Loucy (cell line): Measurements from ENCODE around the gene CIC.

ENCODE experiments used
- H2AFZ ChIP-seq: fragments of 200-600 bp; sonication (generic); 2 replicates; pipeline ENCODE4 v1.6.0; 2016; ENCODE audit warnings: antibody characterized with exemption, mild to moderate bottlenecking, low read length, moderate library complexity
- H3F3A ChIP-seq: fragments of 200-600 bp; 2 replicates; pipeline ENCODE4 v1.6.0; 2016; ENCODE audit warnings: antibody characterized with exemption, low read depth, mild to moderate bottlenecking
- H3K27me3 ChIP-seq: fragments of 200-600 bp; sonication (generic); 2 replicates; pipeline ENCODE4 v1.6.1; 2014; ENCODE audit warnings: low read length, mild to moderate bottlenecking; ENCODE audit not compliant: insufficient read depth, poor library complexity, severe bottlenecking
- H3K36me3 ChIP-seq: fragments of 200-600 bp; sonication (generic); 2 replicates; pipeline ENCODE4 v1.6.1; 2016; ENCODE audit warnings: low read length; ENCODE audit not compliant: insufficient read depth
- H3K4me1 ChIP-seq: fragments of 200-600 bp; sonication (generic); 2 replicates; pipeline ENCODE4 v1.5.1; 2014; ENCODE audit warnings: low read length, mild to moderate bottlenecking; ENCODE audit not compliant: insufficient read depth, poor library complexity, severe bottlenecking
- H3K4me2 ChIP-seq: fragments of 200-600 bp; sonication (generic); 2 replicates; pipeline ENCODE4 v1.6.0; 2014; ENCODE audit warnings: antibody characterized with exemption, low read length, low read depth, mild to moderate bottlenecking; ENCODE audit not compliant: poor library complexity, severe bottlenecking
- H3K4me3 ChIP-seq: fragments of 200-600 bp; sonication (generic); 2 replicates; pipeline ENCODE4 v1.5.1; 2014; ENCODE audit warnings: low read length, mild to moderate bottlenecking, mixed read lengths; ENCODE audit not compliant: poor library complexity, severe bottlenecking
- H3K79me2 ChIP-seq: fragments of 200-600 bp; sonication (generic); 2 replicates; pipeline ENCODE4 v1.6.1; 2014; ENCODE audit warnings: low read length; ENCODE audit not compliant: insufficient read depth
- H3K9ac ChIP-seq: fragments of 200-600 bp; sonication (generic); 2 replicates; pipeline ENCODE4 v1.6.0; 2014; ENCODE audit warnings: mild to moderate bottlenecking, low read depth, low read length, moderate library complexity; ENCODE audit not compliant: poor library complexity, severe bottlenecking
- H3K9me2 ChIP-seq: fragments of 200-600 bp; sonication (generic); replicated peaks from 2 replicates; pipeline ENCODE4 v1.6.1; 2016; ENCODE audit warnings: low read depth, low read length, mixed read lengths
- H3K9me3 ChIP-seq: fragments of 200-600 bp; sonication (generic); 2 replicates; pipeline ENCODE4 v1.6.1; 2014; ENCODE audit warnings: mild to moderate bottlenecking, antibody characterized with exemption, low read length, low read depth; ENCODE audit not compliant: insufficient read depth
- H4K20me1 ChIP-seq: fragments of 200-600 bp; sonication (generic); 2 replicates; pipeline ENCODE4 v1.6.0; 2014; ENCODE audit warnings: antibody characterized with exemption, low read length, mild to moderate bottlenecking; ENCODE audit not compliant: insufficient read depth, poor library complexity, severe bottlenecking
- EZH2phosphoT487 ChIP-seq: fragments of 200-600 bp; IDR thresholded peaks from 2 replicates; pipeline ENCODE4 v1.6.1; 2018; ENCODE audit warnings: antibody characterized with exemption, mild to moderate bottlenecking, moderate library complexity, borderline replicate concordance
- TF ChIP-seq, protein P1 (sequence below): fragments of 200-600 bp; sonication (generic); conservative IDR thresholded peaks from 2 replicates; pipeline ENCODE4 v1.5.1; 2014; ENCODE audit warnings: mild to moderate bottlenecking, antibody characterized with exemption, low read length

The CIC gene

DNA sequence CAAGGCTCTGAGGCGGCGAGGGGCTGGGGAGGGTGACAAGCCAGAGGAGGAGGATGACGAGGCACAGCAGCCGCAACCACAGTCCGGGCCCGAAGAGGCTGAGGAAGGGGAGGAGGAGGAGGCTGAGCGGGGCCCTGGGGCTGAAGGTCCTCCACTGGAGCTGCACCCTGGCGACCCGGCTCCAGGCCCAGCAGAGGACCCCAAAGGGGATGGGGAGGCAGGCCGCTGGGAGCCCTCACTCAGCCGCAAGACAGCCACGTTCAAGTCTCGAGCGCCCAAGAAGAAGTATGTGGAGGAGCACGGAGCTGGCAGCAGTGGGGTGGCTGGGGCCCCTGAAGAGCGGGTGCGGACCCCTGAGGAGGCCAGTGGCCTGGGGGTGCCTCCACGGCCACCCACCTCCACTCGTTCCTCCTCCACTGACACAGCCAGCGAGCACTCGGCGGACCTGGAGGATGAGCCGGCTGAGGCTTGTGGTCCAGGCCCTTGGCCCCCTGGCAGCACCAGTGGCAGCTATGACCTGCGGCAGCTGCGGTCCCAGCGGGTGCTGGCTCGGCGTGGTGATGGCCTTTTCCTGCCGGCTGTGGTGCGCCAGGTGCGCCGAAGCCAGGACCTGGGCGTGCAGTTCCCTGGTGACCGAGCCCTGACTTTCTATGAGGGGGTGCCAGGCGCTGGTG is 2.9 kb downstream of the CIC start:
- Histone ChIP-seq H3K9me2 (no peaks in the 10 kb centered on the region), H3K4me2 (peak overlapping the region; percentile 100), H2AFZ (no peak overlapping the region), H3K9me3 (no peaks in the 10 kb centered on the region), H3K36me3 (0 out of 2 replicates have a peak, but pooled peaks cover 3% of the 10 kb centered on the region), H3F3A (no peaks in the 10 kb centered on the region), H3K27me3 (no peaks in the 10 kb centered on the region), H3K9ac (peak overlapping the region; percentile 89), H3K4me3 (no peak overlapping the region), H3K4me1 (peaks cover 21% of the 10 kb centered on the region), H4K20me1 (no peaks in the 10 kb centered on the region), H3K79me2 (peaks cover 33% of the 10 kb centered on the region)
- TF ChIP-seq, protein P1, sequence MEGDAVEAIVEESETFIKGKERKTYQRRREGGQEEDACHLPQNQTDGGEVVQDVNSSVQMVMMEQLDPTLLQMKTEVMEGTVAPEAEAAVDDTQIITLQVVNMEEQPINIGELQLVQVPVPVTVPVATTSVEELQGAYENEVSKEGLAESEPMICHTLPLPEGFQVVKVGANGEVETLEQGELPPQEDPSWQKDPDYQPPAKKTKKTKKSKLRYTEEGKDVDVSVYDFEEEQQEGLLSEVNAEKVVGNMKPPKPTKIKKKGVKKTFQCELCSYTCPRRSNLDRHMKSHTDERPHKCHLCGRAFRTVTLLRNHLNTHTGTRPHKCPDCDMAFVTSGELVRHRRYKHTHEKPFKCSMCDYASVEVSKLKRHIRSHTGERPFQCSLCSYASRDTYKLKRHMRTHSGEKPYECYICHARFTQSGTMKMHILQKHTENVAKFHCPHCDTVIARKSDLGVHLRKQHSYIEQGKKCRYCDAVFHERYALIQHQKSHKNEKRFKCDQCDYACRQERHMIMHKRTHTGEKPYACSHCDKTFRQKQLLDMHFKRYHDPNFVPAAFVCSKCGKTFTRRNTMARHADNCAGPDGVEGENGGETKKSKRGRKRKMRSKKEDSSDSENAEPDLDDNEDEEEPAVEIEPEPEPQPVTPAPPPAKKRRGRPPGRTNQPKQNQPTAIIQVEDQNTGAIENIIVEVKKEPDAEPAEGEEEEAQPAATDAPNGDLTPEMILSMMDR, result no peak
- TF ChIP-seq EZH2phosphoT487, result no peak

DNA sequence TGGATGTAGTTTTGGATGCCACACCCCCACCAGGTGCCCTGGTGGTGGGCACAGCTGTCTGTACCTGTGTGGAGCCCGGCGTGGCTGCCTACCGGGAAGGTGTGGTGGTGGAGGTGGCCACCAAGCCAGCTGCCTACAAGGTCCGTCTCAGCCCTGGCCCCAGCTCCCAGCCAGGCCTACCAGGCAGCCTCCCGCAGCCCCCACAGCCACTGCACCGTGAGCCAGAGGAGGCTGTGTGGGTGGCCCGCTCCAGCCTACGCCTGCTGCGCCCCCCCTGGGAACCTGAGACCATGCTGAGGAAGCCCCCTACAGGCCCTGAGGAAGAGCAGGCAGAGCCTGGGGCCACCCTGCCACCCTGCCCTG is 3.5 kb downstream of the CIC start:
- H3F3A ChIP-seq, result no peaks in the 10 kb centered on the region
- H3K79me2 ChIP-seq, result peaks cover 34% of the 10 kb centered on the region
- H4K20me1 ChIP-seq, result no peaks in the 10 kb centered on the region
- H3K4me3 ChIP-seq, result no peak overlapping the region
- H3K9ac ChIP-seq, result no peak overlapping the region
- H3K27me3 ChIP-seq, result no peaks in the 10 kb centered on the region
- no peaks in the 10 kb centered on the region for H3K9me2 ChIP-seq
- H3K36me3 ChIP-seq, result 0 out of 2 replicates have a peak, but pooled peaks cover 3% of the 10 kb centered on the region
- no peaks in the 10 kb centered on the region for H3K9me3 ChIP-seq
- no peak overlapping the region for H3K4me2 ChIP-seq
- no peak overlapping the region for H2AFZ ChIP-seq
- TF ChIP-seq EZH2phosphoT487, result no peak
- TF ChIP-seq, protein P1, result no peak
- peaks cover 19% of the 10 kb centered on the region for H3K4me1 ChIP-seq

DNA sequence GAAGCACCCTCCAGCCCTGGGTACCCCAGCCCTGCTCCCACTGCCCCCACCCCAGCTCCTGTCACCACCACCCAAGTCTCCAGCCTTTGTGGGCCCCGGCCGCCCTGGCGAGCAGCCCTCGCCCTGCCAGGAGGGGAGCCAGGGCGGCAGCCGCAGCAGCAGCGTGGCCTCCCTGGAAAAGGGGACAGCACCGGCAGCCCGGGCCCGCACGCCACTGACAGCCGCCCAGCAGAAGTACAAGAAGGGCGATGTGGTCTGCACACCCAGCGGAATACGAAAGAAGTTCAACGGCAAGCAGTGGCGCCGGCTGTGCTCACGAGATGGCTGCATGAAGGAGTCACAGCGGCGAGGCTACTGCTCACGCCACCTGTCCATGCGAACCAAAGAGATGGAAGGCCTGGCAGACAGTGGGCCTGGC is 3.9 kb downstream of the CIC start:
- Histone ChIP-seq H3K9me2 (no peaks in the 10 kb centered on the region), H3K9ac (no peak overlapping the region), H3K4me3 (no peak overlapping the region), H3K79me2 (peaks cover 37% of the 10 kb centered on the region), H2AFZ (no peak overlapping the region), H3F3A (no peaks in the 10 kb centered on the region), H3K4me1 (peaks cover 15% of the 10 kb centered on the region), H3K4me2 (no peak overlapping the region), H4K20me1 (no peaks in the 10 kb centered on the region), H3K9me3 (no peaks in the 10 kb centered on the region), H3K27me3 (no peaks in the 10 kb centered on the region), H3K36me3 (0 out of 2 replicates have a peak, but pooled peaks cover 3% of the 10 kb centered on the region)
- TF ChIP-seq EZH2phosphoT487, result no peak
- TF ChIP-seq, protein P1, result no peak
